ENCODE results near the gene CREB3L1.

The CREB3L1 gene

GRCh38 chr11:46352063-46352841 lies 74.8 kb downstream of the CREB3L1 start:
- peak overlapping the region in 3 of 7 experiments; percentile 9 to 18 (median 17) for H3K4me3 ChIP-seq
- peak overlapping the region in 18 of 21 experiments; percentile 2 to 90 (median 69) for H3K27ac ChIP-seq

- Histone ChIP-seq H3K27ac (peak overlapping the region in 14 of 21 experiments; percentile 0 to 90 (median 59)), H3K4me3 (no peak overlapping the region)
Observed at GRCh38 chr11:46353698-46354097, 76.2 kb downstream of the CREB3L1 start.

- Histone ChIP-seq H3K27ac (peak overlapping the region in 12 of 21 experiments; percentile 12 to 78 (median 48)), H3K4me3 (no peak overlapping the region)
Observed at GRCh38 chr11:46356924-46357482, 79.5 kb downstream of the CREB3L1 start.

GRCh38 chr11:46357483-46357936 lies 80.0 kb downstream of the CREB3L1 start:
- peak overlapping the region in 1 of 7 experiments; percentile 9 for H3K4me3 ChIP-seq
- peak overlapping the region in 13 of 21 experiments; percentile 12 to 78 (median 46) for H3K27ac ChIP-seq

- Histone ChIP-seq H3K27ac (peak overlapping the region in 3 of 21 experiments; percentile 13 to 92 (median 17)), H3K4me3 (no peak overlapping the region)
Observed at GRCh38 chr11:46359953-46360352, 82.5 kb downstream of the CREB3L1 start.

- Histone ChIP-seq H3K27ac (peak overlapping the region in 20 of 21 experiments; percentile 50 to 95 (median 80)), H3K4me3 (peak overlapping the region in 5 of 7 experiments; percentile 9 to 28 (median 21))
Observed at GRCh38 chr11:46360878-46361277, 83.4 kb downstream of the CREB3L1 start.

GRCh38 chr11:46361283-46362155 lies 84.1 kb downstream of the CREB3L1 start:
- Histone ChIP-seq H3K27ac (peak overlapping the region in 20 of 21 experiments; percentile 50 to 95 (median 80)), H3K4me3 (peak overlapping the region; percentile 4 to 28 (median 17))

- Histone ChIP-seq H3K4me3 (peak overlapping the region in 6 of 7 experiments; percentile 4 to 28 (median 14)), H3K27ac (peak overlapping the region in 20 of 21 experiments; percentile 50 to 95 (median 80))
Observed at GRCh38 chr11:46362156-46363030, 84.9 kb downstream of the CREB3L1 start.

GRCh38 chr11:46363031-46363407 lies 85.6 kb downstream of the CREB3L1 start:
- no peak overlapping the region for H3K4me3 ChIP-seq
- H3K27ac ChIP-seq, result peak overlapping the region; percentile 8 to 95 (median 80)

- no peak overlapping the region for H3K4me3 ChIP-seq
- peak overlapping the region in 19 of 21 experiments; percentile 8 to 95 (median 79) for H3K27ac ChIP-seq
Observed at GRCh38 chr11:46363455-46364005, 86.1 kb downstream of the CREB3L1 start.

- no peak overlapping the region for H3K4me3 ChIP-seq
- peak overlapping the region in 8 of 21 experiments; percentile 19 to 92 (median 81) for H3K27ac ChIP-seq
Observed at GRCh38 chr11:46364056-46364455, 86.6 kb downstream of the CREB3L1 start.

- H3K4me3 ChIP-seq, result no peak overlapping the region
Observed at GRCh38 chr11:46364791-46365190, 87.3 kb downstream of the CREB3L1 start.

GRCh38 chr11:46366260-46366659 lies 88.8 kb downstream of the CREB3L1 start:
- Histone ChIP-seq H3K4me3 (no peak overlapping the region), H3K27ac (peak overlapping the region in 1 of 21 experiments; percentile 88)

More at GRCh38 chr11:46364791-46365190, 87.3 kb downstream of the CREB3L1 start:
- H3K27ac ChIP-seq, result peak overlapping the region in 2 of 21 experiments; percentile 19 to 88

- Histone ChIP-seq H3K4me3 (no peak overlapping the region), H3K27ac (peak overlapping the region in 9 of 21 experiments; percentile 14 to 88 (median 28))
Observed at GRCh38 chr11:46366661-46367161, 89.2 kb downstream of the CREB3L1 start.

- Histone ChIP-seq H3K27ac (peak overlapping the region in 11 of 21 experiments; percentile 6 to 88 (median 27)), H3K4me3 (no peak overlapping the region)
Observed at GRCh38 chr11:46367244-46367915, 89.9 kb downstream of the CREB3L1 start.

GRCh38 chr11:46367916-46368267 lies 90.4 kb downstream of the CREB3L1 start:
- peak overlapping the region in 4 of 21 experiments; percentile 2 to 88 (median 22) for H3K27ac ChIP-seq
- no peak overlapping the region for H3K4me3 ChIP-seq

- H3K4me3 ChIP-seq, result no peak overlapping the region
- no peak overlapping the region for H3K27ac ChIP-seq
Observed at GRCh38 chr11:46369458-46370152, 92.1 kb downstream of the CREB3L1 start.

All from skin epidermis (tissue), 12 donors.